Mammary epithelial cell (primary cell): ENCODE results near the gene DOCK10.

Experiments
- CTCF ChIP-seq, 2 donors: IDR thresholded peaks in 1 of 2; conservative IDR thresholded peaks in 1 of 2; 2 replicates each; pipeline ENCODE4 v1.5.1; 2011 to 2012; ENCODE audit warnings: inconsistent platforms in 2 of 2, low read length in 2 of 2, mild to moderate bottlenecking in 2 of 2, control low read depth in 1 of 2, low read depth in 1 of 2; ENCODE audit not compliant: insufficient read depth in 1 of 2; ENCODE audit errors: extremely low read depth in 1 of 2
- EZH2 ChIP-seq: IDR thresholded peaks from 2 replicates; pipeline ENCODE4 v1.6.1; 2012; ENCODE audit warnings: low read length, inconsistent platforms, borderline replicate concordance

GRCh38 chr2:224798180-224798579, 244.1 kb downstream of the DOCK10 start:
- TF ChIP-seq CTCF (conservative IDR thresholded peaks at IDR 0.05 in 1 of 2, IDR thresholded peaks at IDR 0.05 in 1 of 2; ENCODE audit: extremely low read depth in 1 of 2, insufficient read depth in 1 of 2, low read depth in 1 of 2, low read length in 2 of 2) = no peak
- no peak for TF ChIP-seq EZH2
